Trophoblast cell (in vitro differentiated cells and primary cell): ENCODE data around the gene FBXO15.

Experiments
- DNase-seq, 2 donors: peaks; one replicate each; pipeline ENCODE4 v3.0.0-alpha.2; 2016
- H2AFZ ChIP-seq: 2 replicates; pipeline ENCODE4 v1.6.1; 2013; ENCODE audit warnings: low read length, moderate library complexity, mild to moderate bottlenecking; ENCODE audit not compliant: insufficient read depth, poor library complexity
- H2AK5ac ChIP-seq: 2 replicates; pipeline ENCODE4 v1.6.1; 2013; ENCODE audit warnings: mild to moderate bottlenecking, low read length
- H2BK120ac ChIP-seq: 2 replicates; pipeline ENCODE4 v1.6.1; 2013; ENCODE audit warnings: low read length, mild to moderate bottlenecking, moderate library complexity; ENCODE audit not compliant: insufficient read depth, poor library complexity
- H2BK12ac ChIP-seq: 2 replicates; pipeline ENCODE4 v1.6.1; 2013; ENCODE audit warnings: mild to moderate bottlenecking, low read length, moderate library complexity
- H2BK5ac ChIP-seq: 2 replicates; pipeline ENCODE4 v1.6.1; 2013; ENCODE audit warnings: low read length, low read depth, moderate library complexity, mild to moderate bottlenecking; ENCODE audit not compliant: poor library complexity
- H3K14ac ChIP-seq: 2 replicates; pipeline ENCODE4 v1.6.1; 2013; ENCODE audit warnings: mild to moderate bottlenecking, low read length
- H3K18ac ChIP-seq: 2 replicates; pipeline ENCODE4 v1.6.1; 2013; ENCODE audit warnings: mild to moderate bottlenecking, low read length
- H3K23ac ChIP-seq: 2 replicates; pipeline ENCODE4 v1.6.1; 2013; ENCODE audit warnings: low read length
- H3K27ac ChIP-seq: 2 replicates; pipeline ENCODE4 v1.5.1; 2013; ENCODE audit warnings: low read depth, mild to moderate bottlenecking, inconsistent platforms, low read length, moderate library complexity
- H3K27me3 ChIP-seq: 2 replicates; pipeline ENCODE4 v1.6.1; 2013; ENCODE audit warnings: inconsistent platforms, mild to moderate bottlenecking, low read length, moderate library complexity; ENCODE audit not compliant: insufficient read depth
- H3K36me3 ChIP-seq, 2 experiments: 1 replicate in 1 of 2; 2 replicates in 1 of 2; pipeline ENCODE4 v1.6.1; 2013; ENCODE audit warnings: low read length in 2 of 2, mild to moderate bottlenecking in 2 of 2, moderate library complexity in 1 of 2; ENCODE audit not compliant: insufficient read depth in 2 of 2, control insufficient read depth in 1 of 2
- H3K4ac ChIP-seq: 2 replicates; pipeline ENCODE4 v1.6.1; 2013; ENCODE audit warnings: low read depth, mild to moderate bottlenecking, low read length, moderate library complexity
- H3K4me1 ChIP-seq, 2 experiments: 1 replicate in 1 of 2; 2 replicates in 1 of 2; pipeline ENCODE4 v1.6.1; 2013; ENCODE audit warnings: low read length in 2 of 2, mild to moderate bottlenecking in 2 of 2, moderate library complexity in 1 of 2; ENCODE audit not compliant: insufficient read depth in 2 of 2, control insufficient read depth in 1 of 2
- H3K4me2 ChIP-seq: 2 replicates; pipeline ENCODE4 v1.6.1; 2013; ENCODE audit warnings: inconsistent platforms, mild to moderate bottlenecking, low read length, moderate library complexity
- H3K4me3 ChIP-seq: 2 replicates; pipeline ENCODE4 v1.5.1; 2013; ENCODE audit warnings: mild to moderate bottlenecking, low read depth, low read length, inconsistent platforms
- H3K79me1 ChIP-seq: one replicate; pipeline ENCODE4 v1.6.1; 2013; ENCODE audit warnings: low read length
- H3K79me2 ChIP-seq: 2 replicates; pipeline ENCODE4 v1.6.1; 2013; ENCODE audit warnings: low read length, mild to moderate bottlenecking; ENCODE audit not compliant: control insufficient read depth, insufficient read depth, poor library complexity
- H3K9ac ChIP-seq: 2 replicates; pipeline ENCODE4 v1.6.1; 2013; ENCODE audit warnings: mild to moderate bottlenecking, low read length
- H3K9me3 ChIP-seq: 2 replicates; pipeline ENCODE4 v1.6.1; 2013; ENCODE audit warnings: low read depth, mild to moderate bottlenecking, control low read depth, inconsistent platforms, low read length; ENCODE audit not compliant: insufficient read depth
- H4K12ac ChIP-seq: 2 replicates; pipeline ENCODE4 v1.6.1; 2013; ENCODE audit warnings: low read depth, mild to moderate bottlenecking, low read length, moderate library complexity
- H4K8ac ChIP-seq: 2 replicates; pipeline ENCODE4 v1.6.1; 2013; ENCODE audit warnings: low read depth, mild to moderate bottlenecking, low read length, moderate library complexity
- H4K91ac ChIP-seq: one replicate; pipeline ENCODE4 v1.6.1; 2013; ENCODE audit warnings: low read depth, mild to moderate bottlenecking, low read length, moderate library complexity
- whole genome bisulfite sequencing: extraction: QIAGEN DNeasy Blood & Tissue Kit; methylation state at CpG from one replicate; pipeline ENCODE4 v1.1.7; 2013; ENCODE audit warnings: missing lambda C conversion rate; ENCODE audit not compliant: insufficient read length, insufficient coverage; ENCODE audit errors: extremely low coverage; 5-methylcytosine and 5-hydroxymethylcytosine counted together

FBXO15 gene

DNA sequence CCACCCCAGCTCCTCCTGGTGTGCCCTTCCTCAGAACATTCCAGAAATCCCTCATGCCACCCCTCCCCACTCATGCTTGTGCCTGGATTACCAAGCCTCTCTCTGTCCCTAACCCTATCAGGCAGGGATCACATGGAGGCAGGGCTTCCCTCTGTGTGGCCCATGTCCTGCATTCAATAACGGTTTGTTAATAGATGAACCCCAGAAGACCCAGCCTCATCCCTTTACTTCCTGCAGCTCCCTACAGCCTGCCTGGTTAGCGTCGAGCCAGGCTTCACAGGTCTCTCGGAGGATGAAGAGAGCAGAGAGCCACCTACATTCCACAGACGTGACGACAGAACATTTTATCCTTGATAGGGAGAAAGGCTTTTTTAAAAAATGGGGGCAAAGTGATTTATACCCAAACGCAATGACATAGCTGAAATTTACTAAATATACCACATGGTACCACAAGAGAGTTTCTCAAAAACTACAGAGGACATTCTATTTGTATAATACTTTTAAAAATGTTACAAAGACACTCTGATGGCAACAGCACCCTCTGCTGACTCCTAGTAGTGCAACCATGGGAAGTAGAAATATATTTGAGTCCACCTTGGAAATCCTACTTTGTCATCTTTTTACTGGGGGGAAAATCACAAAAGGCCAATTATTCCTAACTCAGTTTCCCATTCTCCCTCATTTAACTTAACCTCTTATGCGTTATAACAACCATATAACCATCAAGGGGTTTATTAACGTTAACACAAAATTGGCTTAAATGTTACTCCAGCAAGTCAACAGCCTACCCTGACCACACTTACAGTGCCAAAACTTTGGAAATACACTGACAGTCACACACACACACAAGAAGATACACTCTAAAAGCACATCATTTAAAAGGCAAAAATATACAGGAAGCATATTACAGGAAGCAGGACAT is 30.7 kb downstream of the FBXO15 start:
- Histone ChIP-seq H3K9ac (no peak overlapping the region), H3K4ac (no peak overlapping the region), H3K27ac (no peak overlapping the region), H3K4me3 (no peak overlapping the region), H3K79me1 (no peaks in the 10 kb centered on the region), H3K9me3 (no peaks in the 10 kb centered on the region), H2BK120ac (no peak overlapping the region), H3K4me1 (peaks cover 0 to 4% of the 10 kb centered on the region in 2 experiments), H2AK5ac (no peak overlapping the region), H4K8ac (no peak overlapping the region), H3K4me2 (no peak overlapping the region), H3K14ac (no peak overlapping the region), H4K12ac (no peak overlapping the region), H2AFZ (no peak overlapping the region), H3K23ac (no peak overlapping the region), H2BK5ac (no peak overlapping the region), H3K79me2 (no peaks in the 10 kb centered on the region), H2BK12ac (no peak overlapping the region), H3K27me3 (no peaks in the 10 kb centered on the region), H3K18ac (no peak overlapping the region), H4K91ac (no peak overlapping the region), H3K36me3 (no peaks in the 10 kb centered on the region)
- WGBS: no CpG with 5 or more reads among the region's 9 CpGs
- DNase-seq: peak in 1 of 2 donors; percentile 46

DNA sequence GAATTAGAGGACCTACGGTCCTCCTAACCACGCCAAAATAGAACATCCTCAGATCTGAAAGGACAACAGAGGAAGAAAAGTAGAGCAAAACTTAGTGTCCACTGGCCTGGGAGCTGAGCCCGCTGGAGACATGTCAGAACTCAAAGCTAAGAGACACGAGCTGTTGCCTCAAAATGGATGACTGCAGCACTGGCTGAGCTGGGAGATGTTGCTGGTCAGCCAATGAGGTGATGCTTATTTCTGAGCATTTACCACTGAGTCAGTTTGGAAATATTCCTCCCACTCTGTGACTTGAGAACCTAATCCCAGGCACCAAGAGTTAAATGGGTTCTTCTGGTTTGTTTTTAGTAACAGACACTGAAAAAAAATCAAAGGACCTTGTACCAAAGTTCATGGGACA is 32.6 kb downstream of the FBXO15 start:
- no peak overlapping the region for H3K4ac ChIP-seq
- no peaks in the 10 kb centered on the region for H3K79me1 ChIP-seq
- H3K14ac ChIP-seq: no peak overlapping the region
- no peaks in the 10 kb centered on the region for H3K9me3 ChIP-seq
- H3K4me1 ChIP-seq: peaks cover 0 to 4% of the 10 kb centered on the region in 2 experiments
- H3K4me2 ChIP-seq: no peak overlapping the region
- no peak overlapping the region for H3K23ac ChIP-seq
- no peaks in the 10 kb centered on the region for H3K27me3 ChIP-seq
- H2AFZ ChIP-seq: no peak overlapping the region
- H3K4me3 ChIP-seq: no peak overlapping the region
- H2BK120ac ChIP-seq: no peak overlapping the region
- H2AK5ac ChIP-seq: no peak overlapping the region
- no peak overlapping the region for H3K9ac ChIP-seq
- H4K8ac ChIP-seq: no peak overlapping the region
- no peak overlapping the region for H4K12ac ChIP-seq
- H4K91ac ChIP-seq: no peak overlapping the region
- no peak overlapping the region for H3K18ac ChIP-seq
- H3K27ac ChIP-seq: no peak overlapping the region
- H3K36me3 ChIP-seq: no peaks in the 10 kb centered on the region
- no peak overlapping the region for H2BK5ac ChIP-seq
- no peak overlapping the region for H2BK12ac ChIP-seq
- WGBS: no CpG with 5 or more reads among the region's 4 CpGs
- no peak for DNase-seq
- no peaks in the 10 kb centered on the region for H3K79me2 ChIP-seq

DNA sequence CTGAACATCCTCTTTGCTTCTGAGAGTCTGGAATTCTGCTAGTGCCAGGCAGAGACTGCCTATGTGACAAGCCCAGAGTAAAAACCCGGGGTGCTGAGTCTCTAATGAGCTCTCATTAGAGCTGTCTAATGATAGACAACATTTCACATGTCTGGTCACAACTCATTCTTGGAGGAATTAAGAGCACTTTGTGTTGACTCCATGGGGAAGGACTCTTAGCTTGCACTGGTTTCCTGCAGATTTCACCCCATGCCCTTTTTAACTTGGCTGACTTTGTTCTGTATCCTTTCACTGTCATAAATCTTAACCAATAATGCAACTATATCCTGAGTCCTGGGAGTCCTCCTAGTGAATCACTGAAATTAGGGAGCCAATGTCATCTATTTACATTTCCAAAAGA is 33.5 kb downstream of the FBXO15 start:
- WGBS: no CpG with 5 or more reads among the region's 1 CpG
- Histone ChIP-seq H3K79me2 (no peaks in the 10 kb centered on the region), H3K18ac (no peak overlapping the region), H3K9me3 (no peaks in the 10 kb centered on the region), H3K23ac (no peak overlapping the region), H3K14ac (no peak overlapping the region), H3K79me1 (no peaks in the 10 kb centered on the region), H3K27me3 (no peaks in the 10 kb centered on the region), H4K91ac (no peak overlapping the region), H3K27ac (no peak overlapping the region), H4K8ac (no peak overlapping the region), H2BK120ac (no peak overlapping the region), H2BK5ac (no peak overlapping the region), H3K36me3 (no peaks in the 10 kb centered on the region), H3K4me1 (peaks cover 0 to 4% of the 10 kb centered on the region in 2 experiments), H3K4ac (no peak overlapping the region), H2AK5ac (no peak overlapping the region), H4K12ac (no peak overlapping the region), H2AFZ (no peak overlapping the region), H3K9ac (no peak overlapping the region), H3K4me3 (no peak overlapping the region), H3K4me2 (no peak overlapping the region), H2BK12ac (no peak overlapping the region)
- no peak for DNase-seq

DNA sequence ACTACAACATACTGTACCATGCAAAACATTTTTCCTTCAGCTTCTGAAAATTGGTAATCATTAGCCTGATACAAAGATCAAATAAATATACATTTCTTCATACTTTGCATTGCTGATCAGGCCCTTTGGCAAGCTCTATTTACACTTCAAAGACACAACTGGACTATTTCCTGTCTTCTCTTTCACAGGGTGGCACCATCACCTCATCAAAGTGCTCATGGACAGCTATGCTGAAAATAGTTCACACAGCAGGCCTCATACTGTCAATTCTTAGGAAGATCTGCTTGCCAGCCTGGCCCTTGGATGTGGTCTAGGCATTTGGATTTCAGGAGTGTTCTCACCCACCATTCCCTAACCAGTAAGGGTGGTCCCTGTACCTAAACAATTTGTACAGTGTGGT is 33.9 kb downstream of the FBXO15 start:
- Histone ChIP-seq H3K27ac (no peak overlapping the region), H4K12ac (no peak overlapping the region), H3K9me3 (no peaks in the 10 kb centered on the region), H3K36me3 (no peaks in the 10 kb centered on the region), H3K79me1 (no peaks in the 10 kb centered on the region), H2BK120ac (no peak overlapping the region), H3K4me3 (no peak overlapping the region), H3K18ac (no peak overlapping the region), H3K4ac (no peak overlapping the region), H3K14ac (no peak overlapping the region), H3K4me1 (peaks cover 0 to 4% of the 10 kb centered on the region in 2 experiments), H3K9ac (no peak overlapping the region), H3K23ac (no peak overlapping the region), H2BK12ac (no peak overlapping the region), H4K8ac (no peak overlapping the region), H3K27me3 (no peaks in the 10 kb centered on the region), H2AFZ (no peak overlapping the region), H4K91ac (no peak overlapping the region), H3K79me2 (no peaks in the 10 kb centered on the region), H3K4me2 (no peak overlapping the region), H2AK5ac (no peak overlapping the region), H2BK5ac (no peak overlapping the region)
- DNase-seq: no peak
